T47D (cell line): ENCODE data around the gene IFNLR1.

Experiments used
- DNase-seq, 2 experiments: peaks; one replicate each; pipeline versions ENCODE4 v3.0.0 to v3.0.0-alpha.2; 2011 to 2012; ENCODE audit warnings: low read depth in 1 of 2, low spot score in 1 of 2
- JUND ChIP-seq: IDR thresholded peaks from 2 replicates; pipeline ENCODE4 v1.6.1; 2012; ENCODE audit warnings: low read depth
- in situ Hi-C: cut with HindIII; loops from 2 replicates; pipeline ENCODE4 v1.10.0; 2016; ENCODE audit warnings: low sequenced_read_pairs, low pct_unique_long_range_greater_than_20kb

The IFNLR1 gene

DNA sequence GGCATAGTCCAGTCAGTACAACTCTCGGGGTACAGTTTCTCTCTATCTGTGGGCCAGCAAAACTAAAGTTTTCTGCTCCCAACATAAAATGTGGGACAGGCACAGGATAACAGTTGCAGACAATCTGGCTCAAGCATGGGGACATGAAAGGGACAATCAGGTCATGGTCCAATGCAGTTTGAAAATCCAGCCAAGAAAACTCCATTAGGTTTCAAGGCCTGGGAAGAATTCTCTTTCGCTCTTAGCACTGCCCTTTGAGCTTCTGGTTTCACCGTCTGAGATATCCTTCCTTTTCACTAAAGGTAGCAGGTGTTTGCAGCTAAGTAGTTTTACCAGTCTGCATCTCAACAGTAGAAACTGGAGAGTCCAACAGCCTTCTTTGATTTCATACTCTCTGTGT, 23.1 kb downstream of the IFNLR1 start:
- in situ Hi-C loops: no loop called here
- TF ChIP-seq JUND: no peak
- no peak for DNase-seq

GRCh38 chr1:24162201-24162600, 24.9 kb downstream of the IFNLR1 start:
- TF ChIP-seq JUND: no peak
- in situ Hi-C loops: no loop called here
- no peak for DNase-seq

- no peak for DNase-seq
- TF ChIP-seq JUND: no peak
- in situ Hi-C loops: no loop called here
These were observed 25.8 kb downstream of the IFNLR1 start for GRCh38 chr1:24161270-24161669.

- in situ Hi-C loops: no loop called here
- no peak for DNase-seq
- TF ChIP-seq JUND: no peak
These were observed 27.7 kb downstream of the IFNLR1 start for GRCh38 chr1:24159366-24159765.

DNA sequence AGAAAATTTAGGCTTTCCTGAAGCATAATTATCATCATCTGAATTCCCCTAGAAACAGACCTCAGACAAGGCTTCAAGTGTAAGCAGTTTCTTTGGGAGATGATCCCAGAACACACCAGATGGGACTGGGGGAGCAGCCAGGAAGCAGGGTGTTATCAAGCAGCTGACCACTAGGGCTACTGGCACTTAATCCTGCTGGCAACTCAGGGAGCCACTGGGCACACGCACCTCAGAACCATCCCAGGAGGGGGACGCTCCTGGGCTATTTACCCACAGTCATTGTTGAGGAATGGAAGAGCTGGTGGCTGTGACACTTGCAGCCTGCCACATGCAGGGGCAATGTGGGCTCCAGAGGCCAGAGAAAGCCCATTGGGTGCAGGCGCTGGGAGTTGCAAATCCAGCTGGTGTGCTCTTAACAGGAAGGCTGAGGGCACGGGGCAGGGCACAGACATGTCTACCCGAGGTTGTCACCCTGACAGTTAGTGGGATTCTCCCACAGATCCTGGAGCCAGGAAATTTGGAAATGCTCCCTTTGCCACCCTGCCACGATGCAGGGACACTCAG, 29.1 kb downstream of the IFNLR1 start:
- DNase-seq: peak in 1 of 2 experiments; percentile 9
- no peak for TF ChIP-seq JUND
- in situ Hi-C loops: no loop called here

DNA sequence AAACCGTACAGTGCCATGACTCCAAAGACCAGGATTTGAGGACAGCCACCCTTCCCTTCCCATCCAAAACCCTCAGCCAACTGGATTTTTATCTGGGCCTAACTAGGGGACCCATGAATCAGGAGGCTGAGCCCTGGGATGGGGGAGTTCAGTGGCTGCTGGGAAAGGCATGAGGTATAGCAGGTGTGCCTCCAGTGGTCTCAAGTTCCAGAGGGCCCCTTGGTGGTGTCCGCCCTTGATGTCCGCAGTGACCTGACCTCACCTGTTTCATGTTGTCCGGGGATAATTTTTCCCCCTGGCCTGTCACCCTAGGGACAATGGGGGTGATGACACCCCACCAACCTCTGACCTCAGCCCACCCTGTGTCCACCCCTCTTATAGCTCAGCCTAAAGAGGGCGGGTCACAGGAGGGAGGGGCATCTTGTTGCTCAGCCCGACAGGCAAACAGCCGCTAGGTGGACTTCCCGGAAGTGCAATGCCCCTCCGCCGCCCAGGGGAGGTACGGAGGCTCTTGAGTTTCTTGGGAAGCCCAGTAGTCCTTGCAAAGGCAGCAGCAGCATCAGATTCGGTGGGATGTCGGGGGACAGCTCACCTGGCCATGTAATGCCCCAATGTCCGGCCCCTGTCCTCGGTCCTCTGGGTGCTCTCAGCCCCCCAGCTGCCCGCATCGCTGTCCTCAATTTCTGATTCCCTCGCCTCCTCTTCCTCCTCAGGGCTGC, 30.4 kb downstream of the IFNLR1 start:
- in situ Hi-C loops: no loop called here
- no peak for TF ChIP-seq JUND
- no peak for DNase-seq

DNA sequence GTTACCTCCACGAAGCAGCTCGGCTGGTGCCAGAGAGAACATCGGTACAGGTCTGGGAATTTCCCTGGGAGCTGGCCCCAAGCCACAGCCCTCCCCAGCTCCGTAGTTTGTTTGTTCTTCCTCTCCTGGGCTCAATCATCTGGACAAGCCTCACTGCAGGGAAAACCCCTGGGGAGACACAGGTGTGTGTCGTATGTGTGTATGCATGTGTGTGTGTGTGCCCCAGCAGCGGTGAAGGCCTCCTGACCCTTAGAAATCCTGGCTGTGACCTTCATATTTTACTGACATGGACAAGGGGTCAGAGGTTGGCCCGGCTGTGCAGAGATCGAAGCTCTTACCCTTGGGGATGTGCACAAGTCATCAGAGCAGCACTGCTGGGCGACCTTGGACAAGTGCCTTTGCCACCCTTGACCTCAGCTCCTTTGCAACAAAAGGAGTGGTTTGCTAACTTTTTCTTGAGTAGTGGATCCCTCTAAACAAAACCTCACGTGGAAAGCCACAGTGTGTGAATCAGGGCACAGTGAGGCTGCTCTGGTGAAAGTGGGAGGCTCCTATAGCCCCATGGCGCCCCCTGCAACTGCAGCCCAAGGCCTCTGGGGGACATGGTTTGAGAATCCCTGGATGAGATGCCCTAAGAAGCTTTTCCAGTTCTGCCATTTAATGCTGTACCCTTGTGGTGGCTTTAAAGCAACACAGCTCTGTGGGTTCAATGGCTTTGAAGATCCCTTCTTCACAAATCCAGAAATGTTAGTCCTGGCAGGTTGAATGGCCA, 31.9 kb downstream of the IFNLR1 start:
- in situ Hi-C loops: no loop called here
- DNase-seq: peak in 1 of 2 experiments; percentile 17
- no peak for TF ChIP-seq JUND

- in situ Hi-C loops: no loop called here
- no peak for TF ChIP-seq JUND
- DNase-seq: no peak
These were observed 32.9 kb downstream of the IFNLR1 start for GRCh38 chr1:24154215-24154614.

DNA sequence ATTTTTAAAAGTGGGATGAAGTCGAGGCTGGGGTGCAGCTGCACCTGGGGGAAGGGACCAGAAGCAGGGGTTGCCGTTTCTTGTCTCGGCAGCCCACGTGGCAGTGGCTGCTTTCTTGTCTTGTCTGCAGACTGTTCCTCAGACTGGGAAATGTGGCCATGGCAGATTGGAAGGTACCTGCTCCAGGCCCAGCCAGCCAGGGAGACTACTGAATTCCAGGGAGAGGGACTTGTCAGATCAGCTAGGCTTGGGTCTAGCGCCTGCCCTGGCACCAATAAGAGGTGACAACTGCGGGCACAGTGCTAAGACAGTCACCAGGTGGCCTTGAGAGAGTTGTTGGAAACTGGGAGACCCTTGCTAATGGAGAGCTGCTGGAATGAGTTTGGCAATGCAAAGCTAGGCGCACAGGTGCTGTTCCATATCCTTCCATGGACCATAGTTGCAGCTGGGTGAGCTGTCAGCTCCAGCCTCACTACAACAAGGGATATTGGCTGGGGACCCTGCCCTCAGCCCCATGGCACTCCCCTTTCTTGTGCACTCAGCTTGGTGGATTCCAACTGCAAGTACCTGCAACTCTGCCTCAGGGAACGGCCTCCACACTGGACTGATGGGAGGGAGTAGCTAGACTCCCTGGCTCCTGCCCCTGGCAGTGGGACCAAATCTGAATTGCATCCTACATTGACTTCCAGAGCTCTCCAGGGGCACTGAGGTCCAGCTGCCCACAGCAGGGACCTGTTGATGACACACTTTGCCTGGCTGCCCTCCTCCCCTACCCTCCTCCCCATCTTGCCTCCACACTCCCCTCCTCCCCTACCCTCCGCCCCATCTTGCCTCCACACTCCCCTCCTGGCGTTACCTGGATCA, 34.2 kb downstream of the IFNLR1 start:
- TF ChIP-seq JUND: no peak
- in situ Hi-C loops: no loop called here
- DNase-seq: no peak

GRCh38 chr1:24151175-24151533, 35.9 kb downstream of the IFNLR1 start:
- peak in 1 of 2 experiments; percentile 67 for DNase-seq
- TF ChIP-seq JUND: no peak
- in situ Hi-C loops: no loop called here

GRCh38 chr1:24150234-24151174, 36.6 kb downstream of the IFNLR1 start:
- no peak for TF ChIP-seq JUND
- peak; percentile 61 to 82 for DNase-seq
- in situ Hi-C loops: no loop called here
